HepG2 (cell line): Measurements from ENCODE around the gene RHBDL3. TPM values are rescaled to one million over a fixed set of nuclear protein-coding genes. Genes with fewer than 3 reads are reported as not detected.
A peak's percentile ranks its signal among the peaks of the same experiment; 100 is the strongest.

Experiments
- ATAC-seq: fragments of 200-7000 bp; cut with Tn5 transposase; 3 replicates; pipeline ENCODE4 v1.9.1; 2020; ENCODE audit warnings: mild to moderate bottlenecking, moderate library complexity
- BruUV-seq: library from RNA; stranded (reverse); fragments of 400-500 nt; replicated peaks from 2 replicates; lab custom pipeline; 2021; lab: Mats Ljungman, UMichigan
- CTCF ChIA-PET: fragments of 300-600 bp; formaldehyde crosslinking; extraction: SDS; loops from one replicate; lab custom pipeline; 2021; ENCODE audit warnings: low total read pairs, inconsistent platforms, low intra/inter-chr PET ratio; lab: Yijun Ruan, JAX
- POLR2A ChIA-PET: fragments of 350-600 bp; sonication (Branson Sonifier 250); formaldehyde crosslinking; loops from one replicate; lab custom pipeline; 2020; ENCODE audit warnings: antibody characterized with exemption, inconsistent platforms; lab: Yijun Ruan, JAX
- DNase-seq: peaks from one replicate; pipeline ENCODE4 v3.0.0-alpha.2; 2015; ENCODE audit warnings: low spot score
- FAIRE-seq: peaks from 3 replicates; lab custom pipeline; 2011; peaks lifted over from hg19 to GRCh38; lab: Jason Lieb, UNC
- H2AFZ ChIP-seq: one replicate; pipeline ENCODE4 v1.6.1; 2011; ENCODE audit warnings: low read length, inconsistent platforms
- H3K27ac ChIP-seq: fragments of 300-600 bp; 3 replicates; pipeline ENCODE4 v1.8.0; 2011; ENCODE audit warnings: mixed run types, mild to moderate bottlenecking, mixed read lengths, low read length, inconsistent platforms; ENCODE audit not compliant: insufficient read depth; ENCODE audit errors: extremely low read length
- H3K27me3 ChIP-seq, 2 experiments: fragments of 200-600 bp in 1 of 2; 2 replicates in 1 of 2; 3 replicates in 1 of 2; pipeline versions ENCODE4 v1.6.0 to v1.8.0; 2011; ENCODE audit warnings: low read length in 2 of 2, mild to moderate bottlenecking in 2 of 2, moderate library complexity in 2 of 2, inconsistent platforms in 1 of 2; ENCODE audit not compliant: insufficient read depth in 2 of 2, control insufficient read depth in 1 of 2
- H3K36me3 ChIP-seq, 2 experiments: fragments of 200-600 bp in 1 of 2; replicated peaks in 1 of 2; 2 replicates in 1 of 2; 3 replicates in 1 of 2; pipeline versions ENCODE4 v1.5.1 to v1.8.0; 2011; ENCODE audit warnings: low read length in 2 of 2, inconsistent platforms in 1 of 2; ENCODE audit not compliant: insufficient read depth in 2 of 2, control insufficient read depth in 1 of 2
- H3K4me1 ChIP-seq: 2 replicates; pipeline ENCODE4 v1.5.1; 2012; ENCODE audit warnings: low read length, inconsistent platforms; ENCODE audit not compliant: insufficient read depth
- H3K4me2 ChIP-seq: 2 replicates; pipeline ENCODE4 v1.6.0; 2011; ENCODE audit warnings: low read depth, low read length, inconsistent platforms
- H3K4me3 ChIP-seq, 3 experiments: fragments of 200-600 bp in 1 of 3; sonication (generic), shearing (Covaris generic) in 1 of 3; replicated peaks in 1 of 3; 2 replicates each; pipeline ENCODE4 v1.5.1; 2011 to 2016; ENCODE audit warnings: low read length in 3 of 3, inconsistent platforms in 2 of 3, low read depth in 2 of 3, mild to moderate bottlenecking in 2 of 3, control low read depth in 1 of 3, mixed read lengths in 1 of 3; ENCODE audit not compliant: insufficient read depth in 1 of 3
- H3K79me2 ChIP-seq: one replicate; pipeline ENCODE4 v1.6.1; 2011; ENCODE audit warnings: low read length, inconsistent platforms; ENCODE audit not compliant: insufficient read depth
- H3K9ac ChIP-seq: 2 replicates; pipeline ENCODE4 v1.6.0; 2011; ENCODE audit warnings: mild to moderate bottlenecking, low read depth, low read length, inconsistent platforms; ENCODE audit not compliant: insufficient read depth
- H3K9me3 ChIP-seq: 2 replicates; pipeline ENCODE4 v1.5.1; 2012; ENCODE audit warnings: mild to moderate bottlenecking, low read length
- H4K20me1 ChIP-seq: 2 replicates; pipeline ENCODE4 v1.6.0; 2011; ENCODE audit warnings: inconsistent platforms, mild to moderate bottlenecking, low read length, moderate library complexity; ENCODE audit not compliant: insufficient read depth
- KDM1A ChIP-seq: IDR thresholded peaks from 2 replicates; pipeline ENCODE4 v1.6.1; 2016; ENCODE audit warnings: missing compliant biosample characterization
- KDM5A ChIP-seq: fragments of 200-600 bp; sonication (generic); IDR thresholded peaks from 2 replicates; pipeline ENCODE4 v1.7.0; 2018; ENCODE audit warnings: antibody characterized with exemption, mild to moderate bottlenecking, low read length, borderline replicate concordance
- TBP ChIP-seq: sonication (generic); formaldehyde crosslinking; IDR thresholded peaks from 2 replicates; pipeline ENCODE4 v1.5.0; 2020; ENCODE audit warnings: missing genetic modification reagents
- ZNF136 ChIP-seq: sonication (generic); formaldehyde crosslinking; IDR thresholded peaks from 2 replicates; pipeline ENCODE4 v1.8.1; 2022; ENCODE audit warnings: low read depth, mild to moderate bottlenecking, moderate library complexity, missing genetic modification reagents
- ZNF569 ChIP-seq: sonication (generic); formaldehyde crosslinking; IDR thresholded peaks from 2 replicates; pipeline ENCODE4 v1.5.0; 2020; ENCODE audit warnings: mild to moderate bottlenecking, missing genetic modification reagents, moderate library complexity, borderline replicate concordance
- WGBS: methylation state at CpG from one replicate; pipeline ENCODE4 v1.1.6; 2017; ENCODE audit warnings: low lambda C conversion rate; 5-methylcytosine and 5-hydroxymethylcytosine counted together
- in situ Hi-C: cut with HindIII; loops from 2 replicates; pipeline ENCODE4 v1.10.0; 2017; ENCODE audit warnings: low pct_unique_long_range_greater_than_20kb; ENCODE audit not compliant: extremely low pct_ligation_motif_present
- intact Hi-C: fragments of 100-400 bp; cut with micrococcal nuclease; formaldehyde crosslinking; loops from one replicate; pipeline ENCODE4 v1.10.0; 2022; ENCODE audit not compliant: unreplicated experiment
- polyA plus RNA-seq, 8 experiments: library from polyadenylated mRNA; depleted of rRNA in 3 of 8; stranded (reverse) in 7 of 8; unstranded in 1 of 8; fragments of >200 nt; fragmentation: Illumina TruSeq in 4 of 8; extraction: Trizol in 4 of 8; gene quantifications; 2 replicates each; pipeline versions ENCODE4 v1.2.1 to v1.2.3, GENCODE V29; 2011 to 2016; ENCODE audit warnings: low read depth in 4 of 8, missing spikeins in 1 of 8, mixed read lengths in 1 of 8; ENCODE audit not compliant: insufficient read depth in 1 of 8
- total RNA-seq, 5 experiments: library from RNA; depleted of rRNA; stranded (reverse); fragments of >200 nt; fragmentation: Illumina TruSeq; extraction: Trizol; gene quantifications; 2 replicates each; pipeline ENCODE4 v1.2.3, GENCODE V29; 2016; ENCODE audit warnings: low read depth in 1 of 5
- TF ChIP-seq, protein P1 (sequence below): sonication (generic); formaldehyde crosslinking; IDR thresholded peaks from 2 replicates; pipeline ENCODE4 v1.5.0; 2020; ENCODE audit warnings: missing genetic modification reagents
- TF ChIP-seq, protein P2 (sequence below): fragments of 450-650 bp; IDR thresholded peaks from 2 replicates; pipeline ENCODE4 v1.6.1; 2016
- TF ChIP-seq, protein P3 (sequence below): sonication (generic); formaldehyde crosslinking; IDR thresholded peaks from 2 replicates; pipeline ENCODE4 v1.5.0; 2020; ENCODE audit warnings: mild to moderate bottlenecking, missing genetic modification reagents, borderline replicate concordance
- TF ChIP-seq, protein P4 (sequence below): sonication (generic); formaldehyde crosslinking; IDR thresholded peaks from 2 replicates; pipeline ENCODE4 v1.5.0; 2020; ENCODE audit warnings: missing genetic modification reagents, mild to moderate bottlenecking, borderline replicate concordance
- TF ChIP-seq, protein P5 (sequence below): sonication (generic); formaldehyde crosslinking; IDR thresholded peaks from 2 replicates; pipeline ENCODE4 v1.5.0; 2020; ENCODE audit warnings: mild to moderate bottlenecking, missing genetic modification reagents

RHBDL3 gene
- total and polyA plus RNA-seq, 2 of the 13 experiments (the other 11 are each of a cell fraction or from before 2014, with no cell fraction given) = 0.09 TPM; not detected in 1

DNA sequence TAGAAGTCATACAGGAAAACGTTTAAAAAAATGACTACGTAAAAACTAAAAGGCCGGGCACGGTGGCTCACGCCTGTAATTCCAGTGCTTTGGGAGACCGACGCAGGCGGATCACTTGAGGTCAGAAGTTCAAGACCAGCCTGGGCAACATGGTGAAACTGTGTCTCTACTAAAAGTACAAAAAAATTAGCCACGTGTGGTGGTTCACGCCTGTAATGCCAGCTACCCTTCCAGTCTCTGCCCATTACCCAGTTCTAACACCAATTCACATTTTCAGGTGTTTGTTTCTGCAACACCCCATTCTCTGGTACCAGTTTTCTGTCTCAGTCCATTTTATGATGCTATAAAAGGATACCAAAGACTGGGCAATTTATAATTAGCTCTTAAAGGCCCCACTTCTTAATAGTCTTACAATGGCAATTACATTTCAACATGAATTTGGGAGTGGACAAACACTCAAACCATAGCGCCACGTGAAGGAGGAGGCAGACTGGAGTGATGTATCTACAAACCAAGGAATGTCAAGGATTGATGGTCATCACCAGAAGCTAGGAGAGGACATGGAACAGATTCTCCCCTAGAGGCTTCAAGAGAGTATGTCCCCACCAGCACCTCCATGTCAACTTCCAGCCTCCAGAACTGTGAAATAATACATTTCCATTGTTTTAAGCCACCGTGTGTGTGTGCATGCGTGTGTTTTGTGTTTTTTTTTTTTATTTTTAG is 77.1 kb downstream of the RHBDL3 start:
- H4K20me1 ChIP-seq = no peaks in the 10 kb centered on the region
- H3K4me2 ChIP-seq = peak overlapping the region; percentile 85
- ChIA-PET CTCF (no interaction called here), POLR2A (interaction anchor here (0.9 to 2.5 kb wide), 5 partner anchors 8 to 97 kb away, joined by 3 to 10 read pairs (median 4); no protein-coding TSS in a partner anchor)
- DNase-seq = no peak
- in situ Hi-C loops (no loop called here), intact Hi-C loops (no loop called here)
- no peak for FAIRE-seq
- peaks cover 1 to 4% of the 10 kb centered on the region in 2 experiments; a peak in 2 of 5 replicates for H3K36me3 ChIP-seq
- peak; percentile 20; the same call in 1 of the 3 replicates for ATAC-seq
- peak overlapping the region; percentile 94 for H2AFZ ChIP-seq
- peak overlapping the region; percentile 88 for H3K27ac ChIP-seq
- no peaks in the 10 kb centered on the region for H3K27me3 ChIP-seq
- peak overlapping the region; percentile 72 for H3K9ac ChIP-seq
- H3K79me2 ChIP-seq = no peaks in the 10 kb centered on the region
- peak overlapping the region; percentile 78 to 84 (median 81) for H3K4me3 ChIP-seq
- WGBS = 19% methylated on average over 14 of the region's 14 CpGs
- H3K9me3 ChIP-seq = no peaks in the 10 kb centered on the region
- no TSS peak for BruUV-seq
- peaks cover 21% of the 10 kb centered on the region for H3K4me1 ChIP-seq
- TF ChIP-seq, protein P1, sequence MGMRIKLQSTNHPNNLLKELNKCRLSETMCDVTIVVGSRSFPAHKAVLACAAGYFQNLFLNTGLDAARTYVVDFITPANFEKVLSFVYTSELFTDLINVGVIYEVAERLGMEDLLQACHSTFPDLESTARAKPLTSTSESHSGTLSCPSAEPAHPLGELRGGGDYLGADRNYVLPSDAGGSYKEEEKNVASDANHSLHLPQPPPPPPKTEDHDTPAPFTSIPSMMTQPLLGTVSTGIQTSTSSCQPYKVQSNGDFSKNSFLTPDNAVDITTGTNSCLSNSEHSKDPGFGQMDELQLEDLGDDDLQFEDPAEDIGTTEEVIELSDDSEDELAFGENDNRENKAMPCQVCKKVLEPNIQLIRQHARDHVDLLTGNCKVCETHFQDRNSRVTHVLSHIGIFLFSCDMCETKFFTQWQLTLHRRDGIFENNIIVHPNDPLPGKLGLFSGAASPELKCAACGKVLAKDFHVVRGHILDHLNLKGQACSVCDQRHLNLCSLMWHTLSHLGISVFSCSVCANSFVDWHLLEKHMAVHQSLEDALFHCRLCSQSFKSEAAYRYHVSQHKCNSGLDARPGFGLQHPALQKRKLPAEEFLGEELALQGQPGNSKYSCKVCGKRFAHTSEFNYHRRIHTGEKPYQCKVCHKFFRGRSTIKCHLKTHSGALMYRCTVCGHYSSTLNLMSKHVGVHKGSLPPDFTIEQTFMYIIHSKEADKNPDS (CRISPR knock-in tag) = no peak
- TF ChIP-seq, protein P2, sequence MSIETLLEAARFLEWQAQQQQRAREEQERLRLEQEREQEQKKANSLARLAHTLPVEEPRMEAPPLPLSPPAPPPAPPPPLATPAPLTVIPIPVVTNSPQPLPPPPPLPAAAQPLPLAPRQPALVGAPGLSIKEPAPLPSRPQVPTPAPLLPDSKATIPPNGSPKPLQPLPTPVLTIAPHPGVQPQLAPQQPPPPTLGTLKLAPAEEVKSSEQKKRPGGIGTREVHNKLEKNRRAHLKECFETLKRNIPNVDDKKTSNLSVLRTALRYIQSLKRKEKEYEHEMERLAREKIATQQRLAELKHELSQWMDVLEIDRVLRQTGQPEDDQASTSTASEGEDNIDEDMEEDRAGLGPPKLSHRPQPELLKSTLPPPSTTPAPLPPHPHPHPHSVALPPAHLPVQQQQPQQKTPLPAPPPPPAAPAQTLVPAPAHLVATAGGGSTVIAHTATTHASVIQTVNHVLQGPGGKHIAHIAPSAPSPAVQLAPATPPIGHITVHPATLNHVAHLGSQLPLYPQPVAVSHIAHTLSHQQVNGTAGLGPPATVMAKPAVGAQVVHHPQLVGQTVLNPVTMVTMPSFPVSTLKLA = no peak
- TF ChIP-seq KDM5A (no peak), TBP (CRISPR knock-in tag) (no peak), ZNF569 (CRISPR knock-in tag) (no peak), KDM1A (CRISPR knock-in tag) (no peak), ZNF136 (CRISPR knock-in tag) (no peak)
- TF ChIP-seq, protein P3, sequence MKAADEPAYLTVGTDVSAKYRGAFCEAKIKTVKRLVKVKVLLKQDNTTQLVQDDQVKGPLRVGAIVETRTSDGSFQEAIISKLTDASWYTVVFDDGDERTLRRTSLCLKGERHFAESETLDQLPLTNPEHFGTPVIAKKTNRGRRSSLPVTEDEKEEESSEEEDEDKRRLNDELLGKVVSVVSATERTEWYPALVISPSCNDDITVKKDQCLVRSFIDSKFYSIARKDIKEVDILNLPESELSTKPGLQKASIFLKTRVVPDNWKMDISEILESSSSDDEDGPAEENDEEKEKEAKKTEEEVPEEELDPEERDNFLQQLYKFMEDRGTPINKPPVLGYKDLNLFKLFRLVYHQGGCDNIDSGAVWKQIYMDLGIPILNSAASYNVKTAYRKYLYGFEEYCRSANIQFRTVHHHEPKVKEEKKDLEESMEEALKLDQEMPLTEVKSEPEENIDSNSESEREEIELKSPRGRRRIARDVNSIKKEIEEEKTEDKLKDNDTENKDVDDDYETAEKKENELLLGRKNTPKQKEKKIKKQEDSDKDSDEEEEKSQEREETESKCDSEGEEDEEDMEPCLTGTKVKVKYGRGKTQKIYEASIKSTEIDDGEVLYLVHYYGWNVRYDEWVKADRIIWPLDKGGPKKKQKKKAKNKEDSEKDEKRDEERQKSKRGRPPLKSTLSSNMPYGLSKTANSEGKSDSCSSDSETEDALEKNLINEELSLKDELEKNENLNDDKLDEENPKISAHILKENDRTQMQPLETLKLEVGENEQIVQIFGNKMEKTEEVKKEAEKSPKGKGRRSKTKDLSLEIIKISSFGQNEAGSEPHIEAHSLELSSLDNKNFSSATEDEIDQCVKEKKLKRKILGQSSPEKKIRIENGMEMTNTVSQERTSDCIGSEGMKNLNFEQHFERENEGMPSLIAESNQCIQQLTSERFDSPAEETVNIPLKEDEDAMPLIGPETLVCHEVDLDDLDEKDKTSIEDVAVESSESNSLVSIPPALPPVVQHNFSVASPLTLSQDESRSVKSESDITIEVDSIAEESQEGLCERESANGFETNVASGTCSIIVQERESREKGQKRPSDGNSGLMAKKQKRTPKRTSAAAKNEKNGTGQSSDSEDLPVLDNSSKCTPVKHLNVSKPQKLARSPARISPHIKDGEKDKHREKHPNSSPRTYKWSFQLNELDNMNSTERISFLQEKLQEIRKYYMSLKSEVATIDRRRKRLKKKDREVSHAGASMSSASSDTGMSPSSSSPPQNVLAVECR (CRISPR knock-in tag) = no peak
- TF ChIP-seq, protein P4, sequence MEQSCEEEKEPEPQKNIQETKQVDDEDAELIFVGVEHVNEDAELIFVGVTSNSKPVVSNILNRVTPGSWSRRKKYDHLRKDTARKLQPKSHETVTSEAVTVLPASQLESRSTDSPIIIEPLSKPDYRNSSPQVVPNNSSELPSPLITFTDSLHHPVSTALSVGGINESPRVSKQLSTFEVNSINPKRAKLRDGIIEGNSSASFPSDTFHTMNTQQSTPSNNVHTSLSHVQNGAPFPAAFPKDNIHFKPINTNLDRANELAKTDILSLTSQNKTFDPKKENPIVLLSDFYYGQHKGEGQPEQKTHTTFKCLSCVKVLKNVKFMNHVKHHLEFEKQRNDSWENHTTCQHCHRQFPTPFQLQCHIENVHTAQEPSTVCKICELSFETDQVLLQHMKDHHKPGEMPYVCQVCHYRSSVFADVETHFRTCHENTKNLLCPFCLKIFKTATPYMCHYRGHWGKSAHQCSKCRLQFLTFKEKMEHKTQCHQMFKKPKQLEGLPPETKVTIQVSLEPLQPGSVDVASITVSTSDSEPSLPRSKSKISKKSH = no peak
- TF ChIP-seq, protein P5, sequence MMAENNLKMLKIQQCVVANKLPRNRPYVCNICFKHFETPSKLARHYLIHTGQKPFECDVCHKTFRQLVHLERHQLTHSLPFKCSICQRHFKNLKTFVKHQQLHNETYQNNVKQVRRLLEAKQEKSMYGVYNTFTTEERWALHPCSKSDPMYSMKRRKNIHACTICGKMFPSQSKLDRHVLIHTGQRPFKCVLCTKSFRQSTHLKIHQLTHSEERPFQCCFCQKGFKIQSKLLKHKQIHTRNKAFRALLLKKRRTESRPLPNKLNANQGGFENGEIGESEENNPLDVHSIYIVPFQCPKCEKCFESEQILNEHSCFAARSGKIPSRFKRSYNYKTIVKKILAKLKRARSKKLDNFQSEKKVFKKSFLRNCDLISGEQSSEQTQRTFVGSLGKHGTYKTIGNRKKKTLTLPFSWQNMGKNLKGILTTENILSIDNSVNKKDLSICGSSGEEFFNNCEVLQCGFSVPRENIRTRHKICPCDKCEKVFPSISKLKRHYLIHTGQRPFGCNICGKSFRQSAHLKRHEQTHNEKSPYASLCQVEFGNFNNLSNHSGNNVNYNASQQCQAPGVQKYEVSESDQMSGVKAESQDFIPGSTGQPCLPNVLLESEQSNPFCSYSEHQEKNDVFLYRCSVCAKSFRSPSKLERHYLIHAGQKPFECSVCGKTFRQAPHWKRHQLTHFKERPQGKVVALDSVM = no peak
